Nephron (organoid): ENCODE measurements around the gene TNS2.

Source experiments
- H3K27ac Mint-ChIP-seq, 3 experiments: 2 replicates each; pipeline ENCODE4 v1.8.0; 2020; ENCODE audit warnings: mixed read lengths in 3 of 3, mild to moderate bottlenecking in 2 of 3, moderate library complexity in 1 of 3
- H3K27me3 Mint-ChIP-seq: 2 replicates; pipeline ENCODE4 v1.8.0; 2021; ENCODE audit warnings: low read depth, mild to moderate bottlenecking, moderate library complexity, mixed read lengths
- H3K36me3 Mint-ChIP-seq: 2 replicates; pipeline ENCODE4 v1.8.0; 2020; ENCODE audit warnings: low read depth, mixed read lengths
- H3K4me1 Mint-ChIP-seq: 2 replicates; pipeline ENCODE4 v1.8.0; 2020; ENCODE audit warnings: mixed read lengths
- H3K4me3 Mint-ChIP-seq, 3 experiments: 2 replicates each; pipeline ENCODE4 v1.8.0; 2020; ENCODE audit warnings: mild to moderate bottlenecking in 3 of 3, mixed read lengths in 3 of 3, moderate library complexity in 2 of 3
- H3K9me3 Mint-ChIP-seq: 2 replicates; pipeline ENCODE4 v1.8.0; 2020; ENCODE audit warnings: mixed read lengths
- TF ChIP-seq, protein P1 (sequence below), 3 experiments: fragments of 200-600 bp; sonication (generic); IDR thresholded peaks; one replicate each; pipeline ENCODE4 v1.5.0; 2021; ENCODE audit warnings: antibody characterized with exemption in 3 of 3; ENCODE audit not compliant: unreplicated experiment in 3 of 3

The TNS2 gene

DNA sequence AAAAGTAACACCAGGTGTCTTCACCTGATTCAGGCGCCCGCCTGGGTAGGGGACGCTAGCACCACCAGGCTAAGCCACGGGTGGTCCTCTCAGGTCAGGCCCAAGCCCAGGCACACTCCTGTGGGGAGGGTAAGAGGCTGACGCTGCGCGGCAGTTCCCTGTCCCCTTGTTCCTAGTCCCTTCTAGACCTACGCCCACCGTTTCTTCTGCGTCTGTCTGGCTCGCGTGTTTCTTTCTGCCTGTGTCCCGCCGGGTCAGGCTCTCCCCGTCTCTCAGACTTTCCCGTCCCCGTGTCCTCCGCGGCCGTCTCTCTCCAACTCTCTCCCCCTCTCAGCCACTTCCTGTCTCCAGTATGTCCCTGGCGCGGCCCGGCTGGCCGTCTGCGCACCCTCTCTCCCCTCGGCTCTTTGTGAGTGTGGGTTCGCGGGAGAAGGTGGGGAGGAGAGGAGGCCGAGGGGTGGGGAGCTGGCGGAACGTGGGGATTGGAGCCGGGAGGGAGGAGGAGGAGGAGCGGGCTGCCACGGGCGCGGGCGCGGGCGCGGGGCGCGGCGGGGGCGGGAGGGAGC is 3.1 kb upstream of the TNS2 start:
- H3K9me3 Mint-ChIP-seq, result no peaks in the 10 kb centered on the region
- H3K4me3 Mint-ChIP-seq, result peak overlapping the region; percentile 94 to 99 (median 96)
- TF ChIP-seq, protein P1, sequence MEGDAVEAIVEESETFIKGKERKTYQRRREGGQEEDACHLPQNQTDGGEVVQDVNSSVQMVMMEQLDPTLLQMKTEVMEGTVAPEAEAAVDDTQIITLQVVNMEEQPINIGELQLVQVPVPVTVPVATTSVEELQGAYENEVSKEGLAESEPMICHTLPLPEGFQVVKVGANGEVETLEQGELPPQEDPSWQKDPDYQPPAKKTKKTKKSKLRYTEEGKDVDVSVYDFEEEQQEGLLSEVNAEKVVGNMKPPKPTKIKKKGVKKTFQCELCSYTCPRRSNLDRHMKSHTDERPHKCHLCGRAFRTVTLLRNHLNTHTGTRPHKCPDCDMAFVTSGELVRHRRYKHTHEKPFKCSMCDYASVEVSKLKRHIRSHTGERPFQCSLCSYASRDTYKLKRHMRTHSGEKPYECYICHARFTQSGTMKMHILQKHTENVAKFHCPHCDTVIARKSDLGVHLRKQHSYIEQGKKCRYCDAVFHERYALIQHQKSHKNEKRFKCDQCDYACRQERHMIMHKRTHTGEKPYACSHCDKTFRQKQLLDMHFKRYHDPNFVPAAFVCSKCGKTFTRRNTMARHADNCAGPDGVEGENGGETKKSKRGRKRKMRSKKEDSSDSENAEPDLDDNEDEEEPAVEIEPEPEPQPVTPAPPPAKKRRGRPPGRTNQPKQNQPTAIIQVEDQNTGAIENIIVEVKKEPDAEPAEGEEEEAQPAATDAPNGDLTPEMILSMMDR (IDR thresholded peaks at IDR 0.05; ENCODE audit: unreplicated experiment in 3 of 3), result no peak
- H3K4me1 Mint-ChIP-seq, result peaks cover 70% of the 10 kb centered on the region
- peaks cover 6% of the 10 kb centered on the region for H3K27me3 Mint-ChIP-seq
- H3K27ac Mint-ChIP-seq, result peak overlapping the region; percentile 97 to 100 (median 99)
- H3K36me3 Mint-ChIP-seq, result peaks cover 9% of the 10 kb centered on the region

DNA sequence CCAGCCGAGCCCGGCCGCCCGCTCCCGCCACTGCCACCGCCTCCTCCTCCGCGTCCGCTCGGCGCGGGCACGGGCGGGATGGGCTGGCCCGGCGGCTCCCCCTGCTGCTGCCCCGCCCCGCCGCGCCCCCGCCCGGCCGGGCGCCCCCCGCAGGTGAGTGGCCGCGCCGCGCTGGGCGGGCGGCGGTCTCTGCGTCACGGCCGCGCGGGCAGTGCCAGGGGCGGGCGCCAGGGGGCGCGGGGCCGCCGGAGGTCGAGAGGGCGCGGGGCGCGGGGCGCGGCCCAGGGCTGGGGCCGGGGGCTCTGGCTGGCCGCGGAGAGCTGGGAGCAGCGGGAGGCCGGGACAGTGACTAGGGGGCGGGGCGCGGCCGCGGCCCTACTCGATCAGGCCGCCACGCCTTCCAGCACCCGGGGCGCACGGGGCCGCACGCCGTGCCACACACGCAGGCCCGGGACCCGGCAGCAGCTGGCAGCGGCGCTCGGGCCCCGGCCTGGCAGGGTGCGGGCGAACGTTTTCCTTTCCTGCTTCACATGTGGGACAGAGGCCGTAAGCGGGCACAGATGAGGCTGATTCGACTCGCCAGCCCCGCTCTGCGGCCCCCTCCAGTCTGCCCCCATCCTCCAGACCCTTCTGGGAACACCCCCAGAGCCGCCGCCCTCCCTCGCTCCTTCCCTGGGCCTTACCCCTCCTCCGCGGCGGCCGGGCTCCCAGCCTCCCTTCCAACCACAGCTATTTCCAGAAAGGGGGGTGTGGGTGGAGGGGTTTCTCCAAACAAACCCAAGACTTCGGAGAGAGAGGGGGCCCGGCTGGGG is 2.4 kb upstream of the TNS2 start:
- Mint-ChIP-seq H3K27me3 (peaks cover 6% of the 10 kb centered on the region), H3K9me3 (no peaks in the 10 kb centered on the region), H3K4me1 (peaks cover 77% of the 10 kb centered on the region), H3K4me3 (peak overlapping the region; percentile 88 to 92 (median 91)), H3K36me3 (peaks cover 5% of the 10 kb centered on the region), H3K27ac (peak overlapping the region; percentile 98 to 100 (median 99))
- TF ChIP-seq, protein P1 (IDR thresholded peaks at IDR 0.05; ENCODE audit: unreplicated experiment in 3 of 3), result peak in 1 of 3 experiments; percentile 8

DNA sequence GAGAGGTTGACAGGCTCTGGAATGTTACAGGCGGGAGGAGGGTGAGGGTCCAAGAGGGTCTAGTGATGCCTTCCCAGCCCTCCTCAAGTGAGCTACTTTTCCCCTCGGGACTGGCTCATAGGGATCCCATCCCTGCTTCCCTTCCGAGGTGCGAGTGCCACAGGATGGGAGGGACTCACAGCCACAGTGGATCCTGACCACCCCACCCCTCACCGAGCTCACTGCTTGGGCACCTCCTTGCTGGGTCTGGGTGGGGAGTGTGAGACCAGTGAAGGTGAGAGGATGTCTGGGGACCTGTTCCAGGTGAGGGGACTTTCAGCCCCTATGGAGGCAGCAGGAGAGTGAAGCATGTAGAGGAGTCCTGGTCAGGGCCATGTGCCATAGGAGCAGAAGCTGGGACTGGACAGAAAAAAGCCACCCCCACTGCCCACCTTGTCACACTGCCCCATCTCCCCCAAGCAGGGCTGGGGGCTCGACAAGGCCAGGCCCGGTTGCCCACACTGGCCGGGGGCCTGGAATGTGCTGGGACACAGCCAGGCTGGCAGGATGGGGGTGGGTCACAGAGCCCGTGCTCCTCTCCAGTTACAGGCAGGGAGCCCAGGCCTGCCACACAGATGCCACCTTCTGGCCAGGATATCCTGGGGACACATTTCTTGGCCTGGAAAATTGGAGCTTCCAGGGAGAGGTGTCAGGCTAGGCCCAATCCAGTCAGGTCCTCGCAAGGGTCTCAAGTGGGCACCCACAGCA is 1.7 kb upstream of the TNS2 start:
- Mint-ChIP-seq H3K36me3 (peaks cover 4% of the 10 kb centered on the region), H3K4me1 (peaks cover 73% of the 10 kb centered on the region), H3K27ac (peak overlapping the region; percentile 99), H3K9me3 (no peaks in the 10 kb centered on the region), H3K4me3 (peak overlapping the region; percentile 88 to 92 (median 91)), H3K27me3 (peaks cover 6% of the 10 kb centered on the region)
- TF ChIP-seq, protein P1 (IDR thresholded peaks at IDR 0.05; ENCODE audit: unreplicated experiment in 3 of 3), result no peak

DNA sequence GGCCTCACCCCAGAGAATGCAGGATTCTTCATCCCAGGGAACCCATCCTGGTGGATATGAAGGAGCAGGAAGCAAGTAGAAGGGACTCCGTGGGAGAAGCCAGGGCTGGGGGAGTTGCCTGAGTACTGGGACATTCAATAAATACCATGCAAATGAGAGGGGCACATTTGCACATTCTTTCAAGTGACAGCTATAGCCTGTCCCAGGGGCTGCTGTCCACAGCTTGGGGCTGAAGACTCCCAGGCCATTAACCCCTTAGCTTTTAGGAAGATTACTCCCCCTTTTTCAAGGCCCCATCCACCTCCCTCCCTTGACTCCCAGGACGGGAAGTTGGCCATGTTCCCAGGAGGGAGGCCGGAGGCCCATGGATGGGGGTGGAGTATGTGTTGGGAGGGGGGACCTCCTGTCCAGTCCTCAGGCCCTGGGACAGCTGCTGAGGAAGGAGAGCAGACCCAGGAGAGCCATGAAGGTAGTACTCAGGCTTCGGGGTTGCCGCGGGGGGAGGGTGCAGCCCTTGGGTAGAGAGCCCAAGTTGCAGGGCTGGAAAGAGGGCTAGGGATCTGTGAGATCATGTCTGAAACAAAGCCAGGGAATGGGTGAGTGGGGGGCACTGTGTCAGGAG is 974 bp upstream of the TNS2 start:
- Mint-ChIP-seq H3K36me3 (peaks cover 4% of the 10 kb centered on the region), H3K4me3 (peak overlapping the region; percentile 88 to 92 (median 91)), H3K27ac (peak overlapping the region; percentile 99), H3K9me3 (no peaks in the 10 kb centered on the region), H3K27me3 (peaks cover 6% of the 10 kb centered on the region), H3K4me1 (peaks cover 78% of the 10 kb centered on the region)
- TF ChIP-seq, protein P1 (IDR thresholded peaks at IDR 0.05; ENCODE audit: unreplicated experiment in 3 of 3), result peak in 1 of 3 experiments; percentile 8

GRCh38 chr12:53050426-53051057 is 677 bp downstream of the TNS2 start:
- peaks cover 73% of the 10 kb centered on the region for H3K4me1 Mint-ChIP-seq
- TF ChIP-seq, protein P1 (IDR thresholded peaks at IDR 0.05; ENCODE audit: unreplicated experiment in 3 of 3), result no peak
- H3K36me3 Mint-ChIP-seq, result peaks cover 4% of the 10 kb centered on the region
- peak overlapping the region; percentile 88 to 92 (median 91) for H3K4me3 Mint-ChIP-seq
- no peaks in the 10 kb centered on the region for H3K27me3 Mint-ChIP-seq
- peak overlapping the region; percentile 97 to 99 (median 99) for H3K27ac Mint-ChIP-seq
- no peaks in the 10 kb centered on the region for H3K9me3 Mint-ChIP-seq
